K562 (cell line): ENCODE measurements around the gene CLIC1.

Experiments
- E2F4 ChIP-seq: sonication (generic); formaldehyde crosslinking; IDR thresholded peaks from 2 replicates; pipeline ENCODE4 v1.8.0; 2022; ENCODE audit warnings: mild to moderate bottlenecking, low read depth, missing genetic modification reagents
- GTF2F1 ChIP-seq: IDR thresholded peaks from 2 replicates; pipeline ENCODE4 v1.6.1; 2011; ENCODE audit warnings: low read depth, low read length, improper control_type of control experiment
- MYC ChIP-seq, 2 experiments: fragments of 250-450 bp in 1 of 2; sonication (Bioruptor Pico) in 1 of 2; IDR thresholded peaks; 2 replicates each; pipeline versions ENCODE4 v1.5.1 to v1.6.1; 2012 to 2021; ENCODE audit warnings: low read depth in 2 of 2, borderline replicate concordance in 1 of 2, improper control_type of control experiment in 1 of 2, low read length in 1 of 2, mild to moderate bottlenecking in 1 of 2, moderate library complexity in 1 of 2
- NFXL1 ChIP-seq: fragments of 450-650 bp; formaldehyde crosslinking; IDR thresholded peaks from 2 replicates; pipeline ENCODE4 v1.4.0; 2021; ENCODE audit warnings: mild to moderate bottlenecking
- RCOR1 ChIP-seq, 2 experiments: IDR thresholded peaks; 2 replicates each; pipeline ENCODE4 v1.6.1; 2012; ENCODE audit warnings: low read depth in 2 of 2, low read length in 2 of 2, borderline replicate concordance in 1 of 2, improper control_type of control experiment in 1 of 2
- SRSF9 ChIP-seq: fragments of 200-400 bp; formaldehyde crosslinking; IDR thresholded peaks from 2 replicates; pipeline ENCODE4 v1.6.1; 2017; ENCODE audit warnings: low read depth, low read length, borderline replicate concordance
- ZNF583 ChIP-seq: fragments of 250-450 bp; sonication (Bioruptor Pico); IDR thresholded peaks from 2 replicates; pipeline ENCODE4 v1.4.0; 2020
- TF ChIP-seq, protein P1 (sequence below): fragments of 250-450 bp; sonication (Bioruptor Pico); IDR thresholded peaks from 2 replicates; pipeline ENCODE4 v1.5.0; 2021; ENCODE audit warnings: mild to moderate bottlenecking, moderate library complexity

- TF ChIP-seq MYC (IDR thresholded peaks at IDR 0.05; ENCODE audit: low read depth, low read length): no peak
- TF ChIP-seq MYC (CRISPR knock-in tag; IDR thresholded peaks at IDR 0.05; ENCODE audit: borderline replicate concordance, low read depth): peak; percentile 15; the same call in 1 of the 2 replicates
- no peak for TF ChIP-seq NFXL1
- TF ChIP-seq, protein P1, sequence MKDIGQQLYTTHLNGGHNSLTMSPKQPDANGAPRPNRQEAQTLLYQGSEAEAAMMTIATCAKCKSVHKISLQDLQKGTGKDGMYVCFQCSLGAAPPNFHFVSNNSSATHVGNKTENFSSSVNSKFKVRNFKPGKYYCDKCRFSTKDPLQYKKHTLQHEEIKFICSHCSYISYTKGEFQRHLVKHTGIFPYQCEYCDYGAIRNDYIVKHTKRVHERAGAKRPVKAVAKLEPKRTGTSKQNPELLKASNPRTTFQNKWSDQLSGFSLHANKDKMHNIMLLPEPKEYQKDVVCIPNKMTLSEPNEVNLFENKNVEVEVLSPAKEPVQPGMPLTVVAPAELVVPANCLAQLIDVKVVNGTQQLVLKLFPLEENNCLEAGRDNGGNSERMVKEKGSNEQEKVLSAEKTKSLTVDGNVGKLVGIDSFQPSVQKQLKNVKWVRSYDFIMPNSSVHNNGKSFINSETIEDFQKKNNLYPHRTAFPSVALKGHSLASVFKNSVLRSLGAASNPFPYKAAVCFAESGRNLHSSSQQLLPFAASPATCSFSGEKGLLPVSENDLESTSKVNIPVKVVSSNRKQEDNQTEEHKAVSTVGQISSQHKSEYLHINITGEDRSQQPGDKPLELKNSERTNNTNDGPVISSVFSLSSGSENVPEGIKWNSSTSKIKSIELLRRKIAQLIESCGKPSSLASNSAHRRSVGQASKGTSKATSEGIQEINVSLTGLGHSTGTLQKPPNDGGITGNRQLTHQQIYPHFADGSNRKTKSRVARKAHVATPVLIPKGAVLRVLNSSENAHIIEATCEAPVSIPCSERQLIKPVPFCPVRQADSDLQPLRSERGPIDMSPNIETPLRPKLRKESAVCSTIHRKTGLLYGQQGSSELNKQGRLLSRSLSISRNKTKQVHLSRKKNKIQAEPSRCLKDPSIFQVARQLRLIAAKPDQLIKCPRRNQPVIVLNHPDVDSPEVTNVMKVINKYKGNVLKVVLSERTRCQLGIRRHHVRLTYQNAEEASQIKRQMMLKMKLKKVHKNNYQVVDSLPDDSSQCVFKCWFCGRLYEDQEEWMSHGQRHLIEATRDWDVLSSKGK (CRISPR knock-in tag): no peak
- TF ChIP-seq E2F4 (CRISPR knock-in tag): no peak
- no peak for TF ChIP-seq SRSF9
- no peak for TF ChIP-seq RCOR1 (IDR thresholded peaks at IDR 0.05; ENCODE audit: borderline replicate concordance in 1 of 2, low read depth in 2 of 2, low read length in 2 of 2)
- TF ChIP-seq GTF2F1: no peak
- no peak for TF ChIP-seq ZNF583 (CRISPR knock-in tag)
These were observed 7.4 kb downstream of the CLIC1 start, which contains the start of gene DDAH2 for GRCh38 chr6:31728767-31729514.
